Right atrium auricular region (tissue), 2 donors: ENCODE data around the gene MTA1. TPM values are rescaled to one million over a fixed set of nuclear protein-coding genes. Genes with fewer than 3 reads are reported as not detected.

Source experiments
- DNase-seq: peaks from one replicate; pipeline ENCODE4 v3.0.0-alpha.2; 2019; ENCODE audit warnings: low spot score
- H3K27ac ChIP-seq, 2 donors: fragments of 200-600 bp; sonication (generic); 1 replicate in 1 of 2; 2 replicates in 1 of 2; pipeline ENCODE4 v1.5.1; 2016 to 2019
- H3K27me3 ChIP-seq, 2 donors: fragments of 200-600 bp; sonication (generic); one replicate each; pipeline versions ENCODE4 v1.5.1 to v1.6.0; 2017 to 2019
- H3K36me3 ChIP-seq: fragments of 200-600 bp; sonication (generic); one replicate; pipeline ENCODE4 v1.5.1; 2016
- H3K4me1 ChIP-seq, 2 donors: fragments of 200-600 bp; sonication (generic); one replicate each; pipeline versions ENCODE4 v1.5.1 to v1.6.0; 2017 to 2019
- H3K4me3 ChIP-seq, 2 donors: fragments of 200-600 bp; sonication (generic); 1 replicate in 1 of 2; 2 replicates in 1 of 2; pipeline ENCODE4 v1.5.1; 2017 to 2019; ENCODE audit warnings: mild to moderate bottlenecking in 1 of 2, moderate library complexity in 1 of 2
- H3K9me3 ChIP-seq, 2 donors: fragments of 200-600 bp; sonication (generic); one replicate each; pipeline ENCODE4 v1.5.1; 2019
- total RNA-seq, 2 donors: library from RNA; depleted of rRNA; stranded (reverse); fragments of >200 nt; gene quantifications; one replicate each; pipeline ENCODE4 v1.1.0, GENCODE V29; 2016
- TF ChIP-seq, protein P1 (sequence below), 2 donors: fragments of 200-600 bp; sonication (generic); IDR thresholded peaks; one replicate each; pipeline ENCODE4 v1.5.1; 2019; ENCODE audit warnings: antibody characterized with exemption in 2 of 2

MTA1 gene
- total RNA-seq, 2 donors from 2014 or later: 51.9 to 61.7 TPM

DNA sequence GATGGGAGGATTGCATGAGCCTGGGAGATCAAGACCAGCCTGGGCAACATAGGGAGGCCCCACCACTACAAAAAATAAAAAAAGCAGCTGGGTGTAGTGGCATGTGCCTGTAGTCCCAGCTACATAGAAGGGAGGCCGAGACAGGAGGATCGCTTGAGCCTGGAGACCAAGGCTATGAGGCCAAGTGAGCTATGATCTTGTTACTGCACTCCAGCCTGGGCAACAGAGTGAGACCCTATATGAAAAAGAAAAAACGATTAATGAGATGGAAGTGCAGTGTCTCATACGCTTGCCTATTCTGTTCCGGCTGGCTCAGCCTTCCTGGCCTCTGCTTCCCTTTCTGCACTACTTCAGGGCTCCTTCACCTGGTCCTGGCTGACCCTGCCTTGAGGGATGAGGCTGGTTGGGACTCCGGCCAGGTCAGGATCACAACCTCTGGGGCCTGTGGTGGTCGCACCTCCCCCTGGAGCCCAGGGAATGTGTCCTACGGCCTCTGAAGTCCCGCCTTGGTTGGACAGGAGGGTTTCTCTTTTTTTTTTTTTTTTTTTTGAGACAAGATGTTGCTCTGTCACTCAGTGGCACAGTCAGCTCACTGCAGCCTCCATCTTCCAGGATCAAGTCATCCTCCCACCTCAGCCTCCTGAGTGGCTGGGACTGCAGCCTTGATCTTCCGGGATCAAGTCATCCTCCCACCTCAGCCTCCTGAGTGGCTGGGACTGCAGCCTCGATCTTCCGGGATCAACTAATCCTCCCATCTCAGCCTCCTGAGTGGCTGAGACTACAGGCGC lies 82.1 kb downstream of the MTA1 start:
- no peak overlapping the region for H3K4me3 ChIP-seq
- no peak for DNase-seq
- H3K4me1 ChIP-seq: no peaks in the 10 kb centered on the region
- H3K36me3 ChIP-seq: no peaks in the 10 kb centered on the region
- TF ChIP-seq, protein P1, sequence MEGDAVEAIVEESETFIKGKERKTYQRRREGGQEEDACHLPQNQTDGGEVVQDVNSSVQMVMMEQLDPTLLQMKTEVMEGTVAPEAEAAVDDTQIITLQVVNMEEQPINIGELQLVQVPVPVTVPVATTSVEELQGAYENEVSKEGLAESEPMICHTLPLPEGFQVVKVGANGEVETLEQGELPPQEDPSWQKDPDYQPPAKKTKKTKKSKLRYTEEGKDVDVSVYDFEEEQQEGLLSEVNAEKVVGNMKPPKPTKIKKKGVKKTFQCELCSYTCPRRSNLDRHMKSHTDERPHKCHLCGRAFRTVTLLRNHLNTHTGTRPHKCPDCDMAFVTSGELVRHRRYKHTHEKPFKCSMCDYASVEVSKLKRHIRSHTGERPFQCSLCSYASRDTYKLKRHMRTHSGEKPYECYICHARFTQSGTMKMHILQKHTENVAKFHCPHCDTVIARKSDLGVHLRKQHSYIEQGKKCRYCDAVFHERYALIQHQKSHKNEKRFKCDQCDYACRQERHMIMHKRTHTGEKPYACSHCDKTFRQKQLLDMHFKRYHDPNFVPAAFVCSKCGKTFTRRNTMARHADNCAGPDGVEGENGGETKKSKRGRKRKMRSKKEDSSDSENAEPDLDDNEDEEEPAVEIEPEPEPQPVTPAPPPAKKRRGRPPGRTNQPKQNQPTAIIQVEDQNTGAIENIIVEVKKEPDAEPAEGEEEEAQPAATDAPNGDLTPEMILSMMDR (IDR thresholded peaks at IDR 0.05): no peak
- H3K9me3 ChIP-seq: no peaks in the 10 kb centered on the region
- no peak overlapping the region for H3K27ac ChIP-seq
- no peaks in the 10 kb centered on the region for H3K27me3 ChIP-seq

DNA sequence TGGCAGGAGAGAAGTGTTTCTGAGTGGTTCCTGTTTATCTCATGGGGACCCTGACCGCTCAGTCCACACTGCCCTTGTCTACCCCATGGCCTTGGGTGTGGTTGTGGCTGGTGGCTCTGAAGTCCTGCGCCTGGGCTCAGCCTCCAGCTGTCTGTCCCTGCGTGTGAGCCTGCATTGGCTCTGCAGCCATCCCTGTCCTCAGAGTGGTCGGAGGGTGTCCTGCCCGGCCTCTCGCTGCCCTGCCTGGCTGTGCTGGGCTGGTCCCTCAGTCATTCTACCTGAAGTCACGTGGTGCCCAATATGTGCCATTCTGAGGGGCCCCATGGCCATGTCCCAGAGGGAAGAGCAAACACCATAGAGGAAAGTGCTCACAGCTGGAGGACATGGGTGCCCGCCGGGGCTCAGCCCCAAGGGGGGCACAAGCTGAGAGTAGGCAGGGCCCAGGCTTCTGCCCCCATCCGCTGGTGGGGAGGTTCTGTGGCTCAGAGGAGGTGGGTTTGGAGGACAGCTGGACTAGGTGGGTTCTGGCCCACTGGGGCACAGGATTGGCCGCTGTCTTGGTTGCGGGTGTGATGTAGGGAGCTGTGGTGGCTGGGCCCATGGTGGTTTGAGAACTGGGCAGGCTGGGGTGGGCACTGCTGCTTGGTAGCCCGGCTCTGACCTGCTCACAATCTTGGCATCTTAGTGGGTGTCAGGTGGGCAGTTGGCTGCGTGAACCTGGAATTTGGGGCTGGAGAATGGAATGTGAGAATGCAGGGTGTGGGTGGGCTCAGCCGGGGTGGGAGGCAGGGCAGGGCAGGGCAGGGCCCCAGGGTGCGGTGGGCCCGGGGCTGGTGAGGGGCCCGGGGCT lies 83.0 kb downstream of the MTA1 start:
- no peak for DNase-seq
- no peaks in the 10 kb centered on the region for H3K9me3 ChIP-seq
- no peaks in the 10 kb centered on the region for H3K36me3 ChIP-seq
- no peaks in the 10 kb centered on the region for H3K27me3 ChIP-seq
- TF ChIP-seq, protein P1 (IDR thresholded peaks at IDR 0.05): no peak
- no peaks in the 10 kb centered on the region for H3K4me1 ChIP-seq
- no peak overlapping the region for H3K4me3 ChIP-seq
- H3K27ac ChIP-seq: no peak overlapping the region

DNA sequence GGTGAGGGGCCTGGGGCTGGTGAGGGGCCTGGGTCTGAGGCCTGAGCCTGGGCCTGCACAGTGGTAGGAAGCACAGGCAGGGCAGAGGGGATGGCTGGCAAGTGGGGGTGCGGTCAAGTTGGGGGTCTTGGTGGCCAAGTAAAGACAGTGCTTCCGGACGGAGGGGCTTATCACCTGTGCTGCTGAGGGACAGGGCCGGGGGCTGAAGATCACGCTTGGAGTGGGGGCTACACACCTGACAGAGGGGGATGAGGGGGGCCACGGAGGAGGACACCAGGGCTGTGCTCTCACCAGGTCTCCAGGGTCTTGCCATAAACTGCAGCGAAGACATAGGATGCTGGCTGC lies 83.6 kb downstream of the MTA1 start:
- no peaks in the 10 kb centered on the region for H3K27me3 ChIP-seq
- H3K27ac ChIP-seq: no peak overlapping the region
- H3K36me3 ChIP-seq: no peaks in the 10 kb centered on the region
- TF ChIP-seq, protein P1 (IDR thresholded peaks at IDR 0.05): no peak
- no peaks in the 10 kb centered on the region for H3K4me1 ChIP-seq
- no peak overlapping the region for H3K4me3 ChIP-seq
- no peaks in the 10 kb centered on the region for H3K9me3 ChIP-seq
- no peak for DNase-seq

- no peak for DNase-seq
- no peaks in the 10 kb centered on the region for H3K4me1 ChIP-seq
- H3K27ac ChIP-seq: no peak overlapping the region
- H3K4me3 ChIP-seq: no peak overlapping the region
- H3K9me3 ChIP-seq: no peaks in the 10 kb centered on the region
- TF ChIP-seq, protein P1 (IDR thresholded peaks at IDR 0.05): no peak
- H3K27me3 ChIP-seq: no peaks in the 10 kb centered on the region
- H3K36me3 ChIP-seq: no peaks in the 10 kb centered on the region
These were observed 84.5 kb downstream of the MTA1 start for GRCh38 chr14:105503935-105504692.

- TF ChIP-seq, protein P1 (IDR thresholded peaks at IDR 0.05): no peak
- no peak overlapping the region for H3K4me3 ChIP-seq
- no peaks in the 10 kb centered on the region for H3K4me1 ChIP-seq
- H3K36me3 ChIP-seq: no peaks in the 10 kb centered on the region
- no peak overlapping the region for H3K27ac ChIP-seq
- H3K9me3 ChIP-seq: no peaks in the 10 kb centered on the region
- no peaks in the 10 kb centered on the region for H3K27me3 ChIP-seq
- DNase-seq: no peak
These were observed 85.5 kb downstream of the MTA1 start for GRCh38 chr14:105505101-105505500.
